Measurements from ENCODE around the gene AGBL3.
"Not testable (repeated sequence)": the region's sequence is repeated elsewhere in the genome, so short reads cannot be mapped to it uniquely, and the experiment has no call there.

AGBL3 gene

GRCh38 chr7:135171581-135172291 lies 185.4 kb downstream of the AGBL3 start:
- Mint-ChIP-seq H3K27ac (peak overlapping the region; percentile 96), H3K36me3 (ENCODE audit: insufficient read depth) (peaks cover 34% of the 10 kb centered on the region), H3K4me1 (ENCODE audit: low read depth in 2 of 2) (peaks cover 34 to 35% of the 10 kb centered on the region in 2 donors), H3K4me3 (peak overlapping the region; percentile 88 to 94)
- DNase-seq; ATAC-seq (replicated peaks); H3K27me3 Mint-ChIP-seq; H3K9me3 Mint-ChIP-seq: not testable (repeated sequence)

- not testable (repeated sequence) for H3K4me3 Mint-ChIP-seq; H3K27me3 Mint-ChIP-seq; H3K27ac Mint-ChIP-seq; ATAC-seq (replicated peaks); DNase-seq; H3K9me3 Mint-ChIP-seq
- Mint-ChIP-seq H3K36me3 (ENCODE audit: insufficient read depth) (peaks cover 15% of the 10 kb centered on the region), H3K4me1 (ENCODE audit: low read depth in 2 of 2) (peaks cover 17 to 18% of the 10 kb centered on the region in 2 donors)
These were observed 187.6 kb downstream of the AGBL3 start for GRCh38 chr7:135173916-135174315.

GRCh38 chr7:135174941-135175340 lies 188.6 kb downstream of the AGBL3 start:
- no peak overlapping the region for H3K4me3 Mint-ChIP-seq
- peaks cover 7% of the 10 kb centered on the region in 2 donors for H3K4me1 Mint-ChIP-seq (ENCODE audit: low read depth in 2 of 2)
- no peaks in the 10 kb centered on the region for H3K9me3 Mint-ChIP-seq
- no peak for ATAC-seq (replicated peaks)
- DNase-seq = no peak
- H3K36me3 Mint-ChIP-seq (ENCODE audit: insufficient read depth) = peaks cover 5% of the 10 kb centered on the region
- no peaks in the 10 kb centered on the region for H3K27me3 Mint-ChIP-seq
- H3K27ac Mint-ChIP-seq = no peak overlapping the region

GRCh38 chr7:135175931-135176330 lies 189.6 kb downstream of the AGBL3 start:
- peaks cover under 1% of the 10 kb centered on the region for H3K36me3 Mint-ChIP-seq (ENCODE audit: insufficient read depth)
- H3K27me3 Mint-ChIP-seq = no peaks in the 10 kb centered on the region
- ATAC-seq (replicated peaks) (no peak), DNase-seq (no peak)
- H3K4me1 Mint-ChIP-seq (ENCODE audit: low read depth in 2 of 2) = peaks cover 4% of the 10 kb centered on the region in 2 donors
- no peaks in the 10 kb centered on the region for H3K9me3 Mint-ChIP-seq
- H3K4me3 Mint-ChIP-seq = no peak overlapping the region
- H3K27ac Mint-ChIP-seq = no peak overlapping the region

- H3K27ac Mint-ChIP-seq = no peak overlapping the region
- peaks cover 7% of the 10 kb centered on the region for H3K36me3 Mint-ChIP-seq (ENCODE audit: insufficient read depth)
- peaks cover 0 to 2% of the 10 kb centered on the region in 2 donors for H3K4me1 Mint-ChIP-seq (ENCODE audit: low read depth in 2 of 2)
- H3K27me3 Mint-ChIP-seq = no peaks in the 10 kb centered on the region
- DNase-seq (no peak), ATAC-seq (replicated peaks) (no peak)
- no peak overlapping the region for H3K4me3 Mint-ChIP-seq
- no peaks in the 10 kb centered on the region for H3K9me3 Mint-ChIP-seq
These were observed 190.9 kb downstream of the AGBL3 start for GRCh38 chr7:135177028-135177696.

- no peaks in the 10 kb centered on the region for H3K4me1 Mint-ChIP-seq (ENCODE audit: low read depth in 2 of 2)
- H3K27me3 Mint-ChIP-seq = no peaks in the 10 kb centered on the region
- H3K27ac Mint-ChIP-seq = no peak overlapping the region
- H3K9me3 Mint-ChIP-seq = peaks cover 0 to 4% of the 10 kb centered on the region in 2 donors
- no peak for ATAC-seq (replicated peaks)
- DNase-seq = no peak
- H3K36me3 Mint-ChIP-seq (ENCODE audit: insufficient read depth) = peaks cover 11% of the 10 kb centered on the region
- no peak overlapping the region for H3K4me3 Mint-ChIP-seq
These were observed 192.1 kb downstream of the AGBL3 start for GRCh38 chr7:135178364-135178763.

GRCh38 chr7:135179321-135179925 lies 193.1 kb downstream of the AGBL3 start:
- Mint-ChIP-seq H3K9me3 (peaks cover 0 to 4% of the 10 kb centered on the region in 2 donors), H3K4me3 (no peak overlapping the region), H3K4me1 (ENCODE audit: low read depth in 2 of 2) (no peaks in the 10 kb centered on the region), H3K36me3 (ENCODE audit: insufficient read depth) (peaks cover 11% of the 10 kb centered on the region), H3K27me3 (no peaks in the 10 kb centered on the region), H3K27ac (no peak overlapping the region)
- no peak for ATAC-seq (replicated peaks)
- no peak for DNase-seq

GRCh38 chr7:135180122-135180521 lies 193.8 kb downstream of the AGBL3 start:
- ATAC-seq (replicated peaks) (no peak), DNase-seq (no peak)
- Mint-ChIP-seq H3K36me3 (ENCODE audit: insufficient read depth) (peaks cover 16% of the 10 kb centered on the region), H3K4me1 (ENCODE audit: low read depth in 2 of 2) (no peaks in the 10 kb centered on the region), H3K27me3 (no peaks in the 10 kb centered on the region), H3K9me3 (peaks cover 0 to 4% of the 10 kb centered on the region in 2 donors), H3K27ac (no peak overlapping the region), H3K4me3 (no peak overlapping the region)

- ATAC-seq (replicated peaks) = no peak
- Mint-ChIP-seq H3K4me1 (ENCODE audit: low read depth in 2 of 2) (no peaks in the 10 kb centered on the region), H3K9me3 (peaks cover 0 to 4% of the 10 kb centered on the region in 2 donors), H3K27ac (peak overlapping the region in 1 of 2 donors; percentile 19), H3K27me3 (no peaks in the 10 kb centered on the region), H3K4me3 (no peak overlapping the region), H3K36me3 (ENCODE audit: insufficient read depth) (peaks cover 24% of the 10 kb centered on the region)
- DNase-seq = no peak
These were observed 195.1 kb downstream of the AGBL3 start for GRCh38 chr7:135181261-135181928.

GRCh38 chr7:135181929-135182678 lies 195.8 kb downstream of the AGBL3 start:
- no peak for DNase-seq
- ATAC-seq (replicated peaks) = no peak
- peaks cover 0 to 4% of the 10 kb centered on the region in 2 donors for H3K9me3 Mint-ChIP-seq
- H3K27ac Mint-ChIP-seq = no peak overlapping the region
- no peak overlapping the region for H3K4me3 Mint-ChIP-seq
- H3K4me1 Mint-ChIP-seq (ENCODE audit: low read depth in 2 of 2) = no peaks in the 10 kb centered on the region
- no peaks in the 10 kb centered on the region for H3K27me3 Mint-ChIP-seq
- H3K36me3 Mint-ChIP-seq (ENCODE audit: insufficient read depth) = peaks cover 30% of the 10 kb centered on the region

GRCh38 chr7:135183478-135183877 lies 197.2 kb downstream of the AGBL3 start:
- H3K9me3 Mint-ChIP-seq = peaks cover 0 to 4% of the 10 kb centered on the region in 2 donors
- H3K27ac Mint-ChIP-seq = no peak overlapping the region

GRCh38 chr7:135184254-135184841 lies 198.0 kb downstream of the AGBL3 start:
- H3K27ac Mint-ChIP-seq = no peak overlapping the region
- H3K27me3 Mint-ChIP-seq = no peaks in the 10 kb centered on the region
- no peaks in the 10 kb centered on the region for H3K4me1 Mint-ChIP-seq (ENCODE audit: low read depth in 2 of 2)
- ATAC-seq (replicated peaks) = no peak
- DNase-seq = no peak
- peaks cover 41% of the 10 kb centered on the region for H3K36me3 Mint-ChIP-seq (ENCODE audit: insufficient read depth)
- no peak overlapping the region for H3K4me3 Mint-ChIP-seq
- H3K9me3 Mint-ChIP-seq = peaks cover 0 to 4% of the 10 kb centered on the region in 2 donors

More at GRCh38 chr7:135183478-135183877, 197.2 kb downstream of the AGBL3 start:
- no peak for ATAC-seq (replicated peaks)
- Mint-ChIP-seq H3K4me1 (ENCODE audit: low read depth in 2 of 2) (no peaks in the 10 kb centered on the region), H3K27me3 (no peaks in the 10 kb centered on the region), H3K36me3 (ENCODE audit: insufficient read depth) (peaks cover 36% of the 10 kb centered on the region), H3K4me3 (no peak overlapping the region)
- no peak for DNase-seq

Data from effector memory CD8-positive, alpha-beta T cell (primary cell).